T-helper 1 cell treated with Interleukin-12 subunit alpha and Interleukin-12 subunit beta and Interleukin-4 antibody, amounts not matched to agents 30 μg/mL and 1 μg/mL, for 36 hours (primary cell): ENCODE results near the gene PRAMEF8.
"Not testable (repeated sequence)": the region's sequence is repeated elsewhere in the genome, so short reads cannot be mapped to it uniquely, and the experiment has no call there.

Source experiments
- H3K27ac Mint-ChIP-seq: one replicate; pipeline ENCODE4 v1.8.0; 2021; ENCODE audit warnings: mild to moderate bottlenecking, mixed read lengths
- H3K27me3 Mint-ChIP-seq: one replicate; pipeline ENCODE4 v1.8.0; 2021; ENCODE audit warnings: low read depth, mixed read lengths
- H3K36me3 Mint-ChIP-seq: one replicate; pipeline ENCODE4 v1.8.0; 2021; ENCODE audit warnings: low read depth, mixed read lengths
- H3K4me1 Mint-ChIP-seq: one replicate; pipeline ENCODE4 v1.8.0; 2021; ENCODE audit warnings: low read depth, mixed read lengths
- H3K4me3 Mint-ChIP-seq: one replicate; pipeline ENCODE4 v1.8.0; 2021; ENCODE audit warnings: mild to moderate bottlenecking, moderate library complexity, mixed read lengths
- H3K9me3 Mint-ChIP-seq: one replicate; pipeline ENCODE4 v1.8.0; 2021; ENCODE audit warnings: mixed read lengths

PRAMEF8 gene

DNA sequence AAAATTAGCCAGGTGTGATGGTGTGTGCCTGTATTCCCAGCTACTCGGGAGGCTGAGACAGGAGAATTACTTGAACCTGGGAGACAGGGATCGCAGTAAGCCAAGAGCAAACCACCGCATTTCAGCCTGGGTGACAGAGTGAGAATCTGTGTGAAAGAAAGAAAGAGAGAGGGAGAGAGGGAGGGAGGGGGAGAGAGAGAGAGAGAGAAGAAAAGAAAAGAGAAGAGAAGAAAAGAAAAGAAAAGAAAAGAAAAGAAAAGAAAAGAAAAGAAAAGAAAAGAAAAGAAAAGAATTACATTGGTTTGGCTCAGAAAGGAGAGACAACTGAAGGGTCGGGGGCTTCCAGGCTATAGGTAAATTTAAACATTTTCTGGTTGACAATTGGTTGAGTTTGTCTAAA lies 45.3 kb downstream of the PRAMEF8 start:
- H3K27me3 Mint-ChIP-seq, H3K4me3 Mint-ChIP-seq, H3K9me3 Mint-ChIP-seq, H3K36me3 Mint-ChIP-seq, H3K4me1 Mint-ChIP-seq, H3K27ac Mint-ChIP-seq: not testable (repeated sequence)

DNA sequence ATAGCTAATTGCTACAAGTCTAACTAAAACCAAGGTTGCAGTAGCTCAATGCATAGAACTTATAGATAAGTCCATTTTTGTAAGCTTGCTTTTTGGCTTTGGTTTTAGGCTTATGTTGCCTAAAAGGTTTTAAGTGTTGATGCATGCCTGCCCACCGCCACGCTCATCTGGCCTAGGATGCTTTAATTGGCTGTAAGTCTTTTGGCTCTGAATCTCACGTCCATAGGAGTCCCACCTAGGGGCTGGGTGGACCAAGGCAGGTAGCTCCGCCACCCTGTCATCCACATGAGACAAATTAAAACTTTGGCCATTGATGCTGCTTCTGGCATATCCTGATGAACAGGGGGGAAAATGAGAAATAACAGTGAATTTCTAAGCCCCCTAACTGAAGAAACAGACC lies 47.4 kb downstream of the PRAMEF8 start:
- not testable (repeated sequence) for H3K27ac Mint-ChIP-seq, H3K9me3 Mint-ChIP-seq, H3K27me3 Mint-ChIP-seq, H3K36me3 Mint-ChIP-seq, H3K4me1 Mint-ChIP-seq, H3K4me3 Mint-ChIP-seq

GRCh38 chr1:13234057-13234456 lies 50.9 kb downstream of the PRAMEF8 start:
- not testable (repeated sequence) for H3K27ac Mint-ChIP-seq, H3K36me3 Mint-ChIP-seq, H3K4me3 Mint-ChIP-seq, H3K9me3 Mint-ChIP-seq, H3K27me3 Mint-ChIP-seq, H3K4me1 Mint-ChIP-seq

GRCh38 chr1:13232056-13232455 lies 52.9 kb downstream of the PRAMEF8 start:
- not testable (repeated sequence) for H3K27me3 Mint-ChIP-seq, H3K4me1 Mint-ChIP-seq, H3K4me3 Mint-ChIP-seq, H3K36me3 Mint-ChIP-seq, H3K27ac Mint-ChIP-seq, H3K9me3 Mint-ChIP-seq
